ENCODE results near the gene CHST1. TPM values are rescaled to one million over a fixed set of nuclear protein-coding genes. Genes with fewer than 3 reads are reported as not detected.
A peak's percentile ranks its signal among the peaks of the same experiment; 100 is the strongest.

CHST1 gene
- total RNA-seq, 1 donor from 2014 or later: 2.6 TPM

- Histone ChIP-seq H3K4me2 (ENCODE audit: low read length) (peak overlapping the region; percentile 79), H3K27ac (ENCODE audit: low read depth, low read length) (no peak overlapping the region), H3K79me2 (ENCODE audit: insufficient read depth, low read length) (no peaks in the 10 kb centered on the region), H3K36me3 (ENCODE audit: insufficient read depth, low read length) (no peaks in the 10 kb centered on the region), H3K4me1 (ENCODE audit: insufficient read depth, low read length) (peaks cover 25% of the 10 kb centered on the region), H3K9me3 (ENCODE audit: insufficient read depth, low read depth, low read length) (no peaks in the 10 kb centered on the region), H3K9ac (ENCODE audit: low read length) (no peak overlapping the region), H2AFZ (ENCODE audit: low read depth, low read length) (no peak overlapping the region), H3K27me3 (ENCODE audit: insufficient read depth, low read length) (peaks cover 19% of the 10 kb centered on the region), H3K4me3 (ENCODE audit: insufficient read depth, low read depth, low read length) (no peak overlapping the region), H4K20me1 (ENCODE audit: insufficient read depth, low read length) (peaks cover 5% of the 10 kb centered on the region)
- FAIRE-seq: no peak
- DNase-seq (ENCODE audit: low read depth): no peak
- H3K4me3 Mint-ChIP-seq (ENCODE audit: unreplicated experiment): peak overlapping the region; percentile 79
- H3K9me3 Mint-ChIP-seq (ENCODE audit: unreplicated experiment): no peaks in the 10 kb centered on the region
- H3K36me3 Mint-ChIP-seq (ENCODE audit: low read depth, unreplicated experiment): no peaks in the 10 kb centered on the region
- TF ChIP-seq CTCF (IDR thresholded peaks at IDR 0.05; ENCODE audit: insufficient read depth, low read depth, low read length): no peak
- H3K27ac Mint-ChIP-seq (ENCODE audit: unreplicated experiment): no peak overlapping the region
- H3K27me3 Mint-ChIP-seq (ENCODE audit: low read depth, unreplicated experiment): peaks cover 53% of the 10 kb centered on the region
- H3K4me1 Mint-ChIP-seq (ENCODE audit: low read depth, unreplicated experiment): peaks cover 16% of the 10 kb centered on the region
Measured at GRCh38 chr11:45665933-45666647, 668 bp upstream of the CHST1 start.

DNA sequence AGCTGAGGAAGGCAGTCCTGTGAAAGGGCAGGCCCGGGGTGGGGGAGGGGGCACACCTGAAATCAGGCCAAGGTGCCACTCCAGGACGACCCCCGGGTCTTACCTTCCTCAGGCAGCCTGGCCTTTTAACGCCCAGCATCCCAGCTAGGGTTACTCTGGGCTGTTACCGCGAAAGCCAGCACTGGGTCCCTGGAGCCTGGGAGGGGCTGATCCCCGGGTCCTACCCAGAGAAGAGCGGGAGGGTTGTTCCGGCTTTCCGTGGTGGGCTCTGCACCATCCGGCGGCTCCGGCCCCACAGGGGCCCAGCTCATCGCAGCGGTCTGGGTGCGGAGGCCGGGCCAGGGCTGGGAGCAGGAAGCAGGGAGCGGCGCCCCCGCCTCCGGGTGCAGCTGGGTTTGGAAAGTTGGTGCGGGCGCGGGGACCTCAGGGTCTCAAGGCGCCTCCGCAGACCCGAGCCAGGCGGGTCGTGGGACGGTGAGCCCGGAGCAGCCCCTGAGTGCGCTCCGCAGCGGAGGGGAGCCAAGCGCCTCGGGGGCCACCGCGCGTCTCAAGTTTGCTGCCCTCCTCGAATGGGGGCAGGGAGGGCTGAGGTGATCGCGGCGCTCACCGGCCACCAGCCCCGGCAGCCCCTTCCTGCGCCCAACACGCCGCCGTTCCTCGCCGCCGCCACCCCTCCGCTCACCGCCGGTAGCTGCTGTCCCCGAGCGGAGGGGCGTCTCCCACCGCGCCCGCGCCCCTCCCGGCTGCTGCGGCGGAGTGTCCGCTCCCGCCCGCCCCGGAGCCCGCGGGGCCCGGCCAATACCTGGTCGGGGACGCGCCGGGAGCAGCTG is 831 bp downstream of the CHST1 start:
- Histone ChIP-seq H3K36me3 (ENCODE audit: insufficient read depth, low read length) (no peaks in the 10 kb centered on the region), H3K79me2 (ENCODE audit: insufficient read depth, low read length) (no peaks in the 10 kb centered on the region), H2AFZ (ENCODE audit: low read depth, low read length) (peak overlapping the region; percentile 56), H3K9me3 (ENCODE audit: insufficient read depth, low read depth, low read length) (no peaks in the 10 kb centered on the region), H3K4me3 (ENCODE audit: insufficient read depth, low read depth, low read length) (peak overlapping the region; percentile 36), H3K4me1 (ENCODE audit: insufficient read depth, low read length) (peaks cover 25% of the 10 kb centered on the region), H3K27ac (ENCODE audit: low read depth, low read length) (no peak overlapping the region), H3K4me2 (ENCODE audit: low read length) (peak overlapping the region; percentile 79), H3K9ac (ENCODE audit: low read length) (peak overlapping the region; percentile 33), H3K27me3 (ENCODE audit: insufficient read depth, low read length) (peaks cover 19% of the 10 kb centered on the region), H4K20me1 (ENCODE audit: insufficient read depth, low read length) (peaks cover 5% of the 10 kb centered on the region)
- peaks cover 21% of the 10 kb centered on the region for H3K4me1 Mint-ChIP-seq (ENCODE audit: low read depth, unreplicated experiment)
- H3K9me3 Mint-ChIP-seq (ENCODE audit: unreplicated experiment): no peaks in the 10 kb centered on the region
- H3K27me3 Mint-ChIP-seq (ENCODE audit: low read depth, unreplicated experiment): peaks cover 43% of the 10 kb centered on the region
- H3K4me3 Mint-ChIP-seq (ENCODE audit: unreplicated experiment): peak overlapping the region; percentile 20
- TF ChIP-seq CTCF (IDR thresholded peaks at IDR 0.05; ENCODE audit: insufficient read depth, low read depth, low read length): no peak
- peak; percentile 62 for TF ChIP-seq EZH2 (IDR thresholded peaks at IDR 0.05; ENCODE audit: insufficient read depth, low read length)
- no peak for DNase-seq (ENCODE audit: low read depth)
- H3K36me3 Mint-ChIP-seq (ENCODE audit: low read depth, unreplicated experiment): no peaks in the 10 kb centered on the region
- no peak overlapping the region for H3K27ac Mint-ChIP-seq (ENCODE audit: unreplicated experiment)
- no peak for FAIRE-seq

Data from astrocyte (in vitro differentiated cells and primary cell).